Mesenchymal stem cell (in vitro differentiated cells and primary cell): ENCODE results near the gene APOL3.
"Not testable (repeated sequence)": the region's sequence is repeated elsewhere in the genome, so short reads cannot be mapped to it uniquely, and the experiment has no call there.

Source experiments
- DNase-seq: peaks from one replicate; pipeline ENCODE4 v3.0.0-alpha.2; 2013
- H2AFZ ChIP-seq: one replicate; pipeline ENCODE4 v1.6.1; 2013; ENCODE audit warnings: low read depth, mild to moderate bottlenecking, control low read depth, inconsistent platforms, low read length, moderate library complexity
- H2AK5ac ChIP-seq: 2 replicates; pipeline ENCODE4 v1.6.1; 2013; ENCODE audit warnings: low read length, moderate library complexity, mild to moderate bottlenecking, inconsistent platforms; ENCODE audit not compliant: severe bottlenecking
- H2BK120ac ChIP-seq: one replicate; pipeline ENCODE4 v1.6.1; 2013; ENCODE audit warnings: low read depth, mild to moderate bottlenecking, inconsistent platforms, low read length, moderate library complexity
- H2BK12ac ChIP-seq, 2 experiments: one replicate each; pipeline ENCODE4 v1.6.1; 2013; ENCODE audit warnings: inconsistent platforms in 2 of 2, low read length in 2 of 2, mild to moderate bottlenecking in 2 of 2, moderate library complexity in 2 of 2, control low read depth in 1 of 2
- H2BK15ac ChIP-seq: one replicate; pipeline ENCODE4 v1.6.1; 2013; ENCODE audit warnings: mild to moderate bottlenecking, low read depth, inconsistent platforms; ENCODE audit not compliant: poor library complexity, severe bottlenecking
- H2BK5ac ChIP-seq: 2 replicates; pipeline ENCODE4 v1.6.1; 2013; ENCODE audit warnings: low read depth, mild to moderate bottlenecking, low read length, control low read depth, inconsistent platforms; ENCODE audit not compliant: poor library complexity, severe bottlenecking
- H3K14ac ChIP-seq, 2 experiments: one replicate each; pipeline ENCODE4 v1.6.1; 2013; ENCODE audit warnings: inconsistent platforms in 2 of 2, low read length in 2 of 2, control low read depth in 1 of 2, mild to moderate bottlenecking in 1 of 2, moderate library complexity in 1 of 2
- H3K18ac ChIP-seq, 2 experiments: one replicate each; pipeline ENCODE4 v1.6.1; 2013; ENCODE audit warnings: inconsistent platforms in 2 of 2, low read length in 2 of 2, control low read depth in 1 of 2, low read depth in 1 of 2, mild to moderate bottlenecking in 1 of 2
- H3K23ac ChIP-seq, 2 experiments: one replicate each; pipeline ENCODE4 v1.6.1; 2013; ENCODE audit warnings: inconsistent platforms in 2 of 2, low read length in 2 of 2, mild to moderate bottlenecking in 2 of 2, moderate library complexity in 2 of 2, control low read depth in 1 of 2
- H3K27ac ChIP-seq: 2 replicates; pipeline ENCODE4 v1.5.1; 2013; ENCODE audit warnings: mild to moderate bottlenecking, moderate library complexity, low read length, control low read depth, inconsistent platforms; ENCODE audit not compliant: poor library complexity, severe bottlenecking
- H3K27me3 ChIP-seq, 2 experiments: 2 replicates each; pipeline versions ENCODE4 v1.6.1 to v1.7.0; 2013; ENCODE audit warnings: low read length in 2 of 2, mild to moderate bottlenecking in 2 of 2, moderate library complexity in 2 of 2, control low read depth in 1 of 2, inconsistent platforms in 1 of 2; ENCODE audit not compliant: control insufficient read depth in 1 of 2, insufficient read depth in 1 of 2
- H3K36me3 ChIP-seq, 2 experiments: 2 replicates each; pipeline versions ENCODE4 v1.6.1 to v1.7.0; 2013; ENCODE audit warnings: low read length in 2 of 2, control low read depth in 1 of 2, inconsistent platforms in 1 of 2, low read depth in 1 of 2, mild to moderate bottlenecking in 1 of 2; ENCODE audit not compliant: insufficient read depth in 2 of 2, control insufficient read depth in 1 of 2
- H3K4ac ChIP-seq, 2 experiments: one replicate each; pipeline ENCODE4 v1.6.1; 2013; ENCODE audit warnings: inconsistent platforms in 2 of 2, low read length in 2 of 2, mild to moderate bottlenecking in 2 of 2, moderate library complexity in 2 of 2, control low read depth in 1 of 2, low read depth in 1 of 2
- H3K4me1 ChIP-seq: 2 replicates; pipeline ENCODE4 v1.6.1; 2013; ENCODE audit warnings: low read depth, low read length, control low read depth; ENCODE audit not compliant: control insufficient read depth, insufficient read depth
- H3K4me2 ChIP-seq: 2 replicates; pipeline ENCODE4 v1.6.1; 2013; ENCODE audit warnings: low read length, mild to moderate bottlenecking, inconsistent platforms; ENCODE audit not compliant: poor library complexity, severe bottlenecking
- H3K4me3 ChIP-seq, 2 experiments: 2 replicates each; pipeline versions ENCODE4 v1.5.1 to v1.7.0; 2013; ENCODE audit warnings: low read length in 2 of 2, mild to moderate bottlenecking in 2 of 2, control low read depth in 1 of 2, low read depth in 1 of 2; ENCODE audit not compliant: insufficient read depth in 1 of 2
- H3K79me1 ChIP-seq: replicated peaks from 2 replicates; pipeline ENCODE4 v1.6.1; 2013; ENCODE audit warnings: mild to moderate bottlenecking, control low read depth, low read length, inconsistent platforms; ENCODE audit not compliant: poor library complexity, severe bottlenecking
- H3K9ac ChIP-seq: 2 replicates; pipeline ENCODE4 v1.7.0; 2013; ENCODE audit warnings: mild to moderate bottlenecking, low read length, moderate library complexity
- H3K9me3 ChIP-seq: 2 replicates; pipeline ENCODE4 v1.7.0; 2013; ENCODE audit warnings: mild to moderate bottlenecking, low read length; ENCODE audit not compliant: control insufficient read depth
- H4K8ac ChIP-seq: one replicate; pipeline ENCODE4 v1.6.1; 2013; ENCODE audit warnings: inconsistent platforms, mild to moderate bottlenecking, low read length, moderate library complexity
- H4K91ac ChIP-seq: one replicate; pipeline ENCODE4 v1.6.1; 2013; ENCODE audit warnings: mild to moderate bottlenecking, low read length, inconsistent platforms
- WGBS: methylation state at CpG from one replicate; pipeline ENCODE4 v1.1.7; 2013; ENCODE audit warnings: mixed read lengths; 5-methylcytosine and 5-hydroxymethylcytosine counted together

The APOL3 gene

DNA sequence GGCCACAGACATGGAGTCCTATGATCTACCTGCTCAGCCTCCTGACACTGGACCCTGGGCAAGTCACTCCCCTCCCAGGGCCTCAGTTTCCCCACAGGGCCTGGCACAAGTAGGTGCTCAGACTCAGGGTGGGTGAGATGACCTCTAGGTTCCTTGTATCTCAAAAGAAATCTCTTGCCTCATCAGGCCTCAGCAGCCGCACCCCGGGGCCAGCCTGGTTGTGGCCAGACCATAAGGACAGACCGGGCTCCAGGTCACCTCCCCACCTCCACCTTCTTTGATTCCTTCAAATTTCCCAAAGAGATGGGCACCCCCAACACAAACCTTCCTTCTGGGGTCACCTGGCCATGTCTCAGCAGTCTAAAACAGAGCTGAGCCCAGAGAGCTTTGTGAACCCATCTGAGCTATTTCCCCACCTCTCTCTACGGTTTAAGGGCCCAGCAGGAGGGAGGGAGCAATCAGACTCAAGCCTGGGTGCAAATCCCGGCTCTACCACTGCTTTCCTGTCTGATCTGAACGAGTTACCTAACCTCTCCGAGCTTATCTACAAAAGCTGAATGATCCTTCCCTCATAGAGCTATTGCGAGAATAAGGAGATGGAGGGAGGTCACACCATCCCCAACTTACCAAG, 43.6 kb upstream of the APOL3 start:
- no peak overlapping the region for H2BK12ac ChIP-seq
- no peak overlapping the region for H4K8ac ChIP-seq
- no peak overlapping the region for H2BK15ac ChIP-seq
- H2AK5ac ChIP-seq = no peak overlapping the region
- H3K4me1 ChIP-seq = no peaks in the 10 kb centered on the region
- no peak overlapping the region for H3K18ac ChIP-seq
- H3K36me3 ChIP-seq = no peaks in the 10 kb centered on the region
- H3K14ac ChIP-seq = no peak overlapping the region
- no peak overlapping the region for H2BK120ac ChIP-seq
- no peak overlapping the region for H4K91ac ChIP-seq
- DNase-seq = no peak
- H3K27me3 ChIP-seq = no peaks in the 10 kb centered on the region
- no peak overlapping the region for H2BK5ac ChIP-seq
- H3K23ac ChIP-seq = no peak overlapping the region
- no peaks in the 10 kb centered on the region for H3K79me1 ChIP-seq
- no peak overlapping the region for H3K9ac ChIP-seq
- no peak overlapping the region for H2AFZ ChIP-seq
- peaks cover 4% of the 10 kb centered on the region for H3K9me3 ChIP-seq
- H3K4ac ChIP-seq = no peak overlapping the region
- no peak overlapping the region for H3K4me2 ChIP-seq
- H3K27ac ChIP-seq = no peak overlapping the region
- H3K4me3 ChIP-seq = no peak overlapping the region
- WGBS = 57% methylated on average over 8 of the region's 8 CpGs

DNA sequence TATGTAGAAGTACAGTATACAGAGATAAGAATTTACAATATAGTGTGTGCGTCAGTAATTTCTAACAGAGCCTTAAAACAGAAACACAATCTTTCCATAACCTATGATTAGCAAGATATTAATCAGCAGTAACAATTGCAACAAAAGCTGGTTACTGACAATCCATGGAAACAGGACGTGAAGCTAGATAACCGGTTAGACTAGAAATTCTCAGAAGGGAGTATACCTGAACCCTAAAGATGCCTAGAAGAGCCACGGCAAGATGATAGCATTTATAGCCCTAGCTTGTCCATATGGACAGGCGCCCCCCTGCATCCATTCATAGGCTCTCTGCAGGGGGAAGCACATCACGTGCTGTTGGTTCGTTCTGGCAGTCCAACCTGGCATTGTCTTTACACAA, 42.9 kb upstream of the APOL3 start:
- H2BK15ac ChIP-seq, H3K4me2 ChIP-seq, H4K91ac ChIP-seq, H2AK5ac ChIP-seq, H2BK12ac ChIP-seq, H3K4ac ChIP-seq, H3K27me3 ChIP-seq, H3K4me3 ChIP-seq, H4K8ac ChIP-seq, H3K18ac ChIP-seq, DNase-seq, H2BK120ac ChIP-seq, H3K23ac ChIP-seq, H3K79me1 ChIP-seq, H3K27ac ChIP-seq, H3K14ac ChIP-seq, H2BK5ac ChIP-seq, H3K36me3 ChIP-seq, H3K9me3 ChIP-seq, H3K4me1 ChIP-seq, H2AFZ ChIP-seq, H3K9ac ChIP-seq: not testable (repeated sequence)
- WGBS = 89% methylated on average over 6 of the region's 7 CpGs

DNA sequence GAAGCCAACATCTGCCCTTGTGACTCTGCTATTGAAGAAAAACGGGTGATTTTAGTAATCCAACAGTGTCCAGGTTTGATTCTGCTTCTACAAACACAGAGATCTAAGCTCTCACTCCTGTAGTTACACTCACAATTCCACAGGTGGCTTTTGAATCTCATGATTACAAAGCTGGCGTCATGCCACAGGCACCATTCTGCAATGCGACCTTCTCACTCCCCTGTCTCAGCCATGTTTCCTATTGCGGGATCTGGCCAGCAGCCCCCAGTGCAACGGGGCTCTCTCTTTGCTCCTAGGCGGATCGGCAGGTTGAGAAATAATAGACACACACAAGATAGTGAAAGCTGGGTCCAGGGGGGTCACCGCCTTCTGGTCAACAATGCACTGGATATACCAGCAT, 42.4 kb upstream of the APOL3 start:
- 92% methylated on average over 8 of the region's 8 CpGs for WGBS

GRCh38 chr22:36201630-36202319, 41.2 kb upstream of the APOL3 start, which contains the start of gene APOL4:
TSS of gene APOL4 (minus strand) at chr22:36201809. CDS start at chr22:36201734, 75 bp downstream.
- DNase-seq = no peak
- no peak within 1 kb of the TSS for H3K27ac ChIP-seq
- 90% methylated on average over 13 of the region's 13 CpGs for WGBS

More for the DNA sequence above, 42.4 kb upstream of the APOL3 start:
- H3K36me3 ChIP-seq, H2BK120ac ChIP-seq, H3K9ac ChIP-seq, H2BK5ac ChIP-seq, H2BK15ac ChIP-seq, H3K4ac ChIP-seq, H4K8ac ChIP-seq, H2AFZ ChIP-seq, H3K27ac ChIP-seq, H3K14ac ChIP-seq, H3K9me3 ChIP-seq, DNase-seq, H3K4me1 ChIP-seq, H3K23ac ChIP-seq, H4K91ac ChIP-seq, H3K4me3 ChIP-seq, H3K27me3 ChIP-seq, H2BK12ac ChIP-seq, H3K18ac ChIP-seq, H3K4me2 ChIP-seq, H2AK5ac ChIP-seq, H3K79me1 ChIP-seq: not testable (repeated sequence)

More at GRCh38 chr22:36201630-36202319, 41.2 kb upstream of the APOL3 start, which contains the start of gene APOL4:
- Histone ChIP-seq H2BK5ac (no peak within 1 kb of the TSS), H3K4ac (no peak within 1 kb of the TSS), H2AFZ (no peak within 1 kb of the TSS), H3K79me1 (no peaks in the 10 kb centered on the region), H2BK15ac (no peak within 1 kb of the TSS), H3K18ac (no peak within 1 kb of the TSS), H3K23ac (no peak within 1 kb of the TSS), H3K9ac (peak within 1 kb of the TSS; percentile 62), H3K4me3 (peak within 1 kb of the TSS in 1 of 2 experiments; percentile 23), H3K4me2 (no peak within 1 kb of the TSS), H3K14ac (no peak within 1 kb of the TSS), H3K36me3 (no peaks in the 10 kb centered on the region), H3K9me3 (no peaks in the 10 kb centered on the region), H2BK12ac (no peak within 1 kb of the TSS), H4K8ac (no peak within 1 kb of the TSS), H4K91ac (no peak within 1 kb of the TSS), H3K4me1 (peaks cover 7% of the 10 kb centered on the region), H2BK120ac (no peak within 1 kb of the TSS), H2AK5ac (no peak within 1 kb of the TSS), H3K27me3 (no peaks in the 10 kb centered on the region)
